HEK293 (cell line): ENCODE results near the gene EPS8.

Source experiments
- CTCF ChIA-PET: fragments of 350-600 bp; formaldehyde crosslinking; extraction: SDS; loops from one replicate; lab custom pipeline; 2021; ENCODE audit warnings: antibody characterized with exemption; lab: Yijun Ruan, JAX
- POLR2A ChIA-PET: fragments of 300-600 bp; formaldehyde crosslinking; extraction: SDS; loops from one replicate; lab custom pipeline; 2020; ENCODE audit warnings: antibody characterized with exemption, inconsistent platforms; lab: Yijun Ruan, JAX
- H3K27ac ChIP-seq: fragments of 200-500 bp; sonication (Bioruptor generic); 2 replicates; pipeline ENCODE4 v1.5.1; 2014; ENCODE audit warnings: low read depth, low read length, control low read depth, inconsistent platforms; ENCODE audit errors: extremely low read depth
- H3K36me3 ChIP-seq, 2 experiments: fragments of 200-500 bp in 1 of 2; sonication (Bioruptor generic) in 1 of 2; 1 replicate in 1 of 2; 2 replicates in 1 of 2; pipeline ENCODE4 v1.5.1; 2014 to 2017; ENCODE audit warnings: inconsistent platforms in 2 of 2, low read length in 2 of 2; ENCODE audit not compliant: control insufficient read depth in 2 of 2, insufficient read depth in 1 of 2
- H3K4me1 ChIP-seq: fragments of 200-500 bp; sonication (Bioruptor generic); 2 replicates; pipeline ENCODE4 v1.5.1; 2014; ENCODE audit warnings: mild to moderate bottlenecking, low read length, inconsistent platforms; ENCODE audit not compliant: control insufficient read depth, insufficient read depth
- H3K4me3 ChIP-seq: 2 replicates; pipeline ENCODE4 v1.5.1; 2011; ENCODE audit warnings: low read depth, mild to moderate bottlenecking, control low read depth, low read length, moderate library complexity
- H3K9me3 ChIP-seq: fragments of 200-500 bp; sonication (Bioruptor generic); 2 replicates; pipeline ENCODE4 v1.5.1; 2014; ENCODE audit warnings: low read depth, low read length, inconsistent platforms; ENCODE audit not compliant: control insufficient read depth, insufficient read depth
- PRDM1 ChIP-seq: fragments of 450-650 bp; formaldehyde crosslinking; IDR thresholded peaks from 2 replicates; pipeline ENCODE4; 2016; ENCODE audit warnings: missing biosample characterization, missing genetic modification characterization
- PRDM2 ChIP-seq: fragments of 450-650 bp; formaldehyde crosslinking; IDR thresholded peaks from 2 replicates; pipeline ENCODE4 v1.5.1; 2016; ENCODE audit warnings: missing biosample characterization, missing genetic modification characterization, borderline replicate concordance
- SALL2 ChIP-seq: fragments of 450-650 bp; formaldehyde crosslinking; IDR thresholded peaks from 2 replicates; pipeline ENCODE4 v1.5.0; 2017; ENCODE audit warnings: missing biosample characterization, mild to moderate bottlenecking, missing genetic modification characterization, borderline replicate concordance
- YY1 ChIP-seq: fragments of 450-650 bp; formaldehyde crosslinking; IDR thresholded peaks from 2 replicates; pipeline ENCODE4 v1.5.1; 2018; ENCODE audit warnings: missing biosample characterization, missing genetic modification characterization
- YY2 ChIP-seq: fragments of 450-650 bp; formaldehyde crosslinking; IDR thresholded peaks from 2 replicates; pipeline ENCODE4 v1.5.1; 2016; ENCODE audit warnings: missing biosample characterization, missing genetic modification characterization
- ZFHX2 ChIP-seq: fragments of 450-650 bp; formaldehyde crosslinking; conservative IDR thresholded peaks from 2 replicates; pipeline ENCODE4 v1.5.1; 2016; ENCODE audit warnings: missing biosample characterization, missing genetic modification characterization
- ZNF18 ChIP-seq: fragments of 450-650 bp; formaldehyde crosslinking; IDR thresholded peaks from 2 replicates; pipeline ENCODE4 v1.5.1; 2016; ENCODE audit warnings: missing biosample characterization, missing genetic modification characterization
- ZNF449 ChIP-seq: fragments of 450-650 bp; formaldehyde crosslinking; IDR thresholded peaks from 2 replicates; pipeline ENCODE4 v1.5.1; 2017; ENCODE audit warnings: missing biosample characterization, mild to moderate bottlenecking, missing genetic modification characterization, moderate library complexity
- ZNF48 ChIP-seq: fragments of 450-650 bp; formaldehyde crosslinking; IDR thresholded peaks from 2 replicates; pipeline ENCODE4 v1.5.1; 2016; ENCODE audit warnings: missing biosample characterization, missing genetic modification characterization
- ZNF518A ChIP-seq: fragments of 450-650 bp; formaldehyde crosslinking; conservative IDR thresholded peaks from 2 replicates; pipeline ENCODE4 v1.5.1; 2016; ENCODE audit warnings: low read depth, missing biosample characterization, missing genetic modification characterization
- ZNF561 ChIP-seq: fragments of 450-650 bp; IDR thresholded peaks from 2 replicates; pipeline ENCODE4 v1.5.1; 2018; ENCODE audit warnings: missing biosample characterization, missing genetic modification characterization, borderline replicate concordance
- ZNF580 ChIP-seq: fragments of 450-650 bp; formaldehyde crosslinking; IDR thresholded peaks from 2 replicates; pipeline ENCODE4 v1.5.1; 2016; ENCODE audit warnings: missing biosample characterization, missing genetic modification characterization
- ZNF629 ChIP-seq: fragments of 450-650 bp; formaldehyde crosslinking; IDR thresholded peaks from 2 replicates; pipeline ENCODE4 v1.5.1; 2017; ENCODE audit warnings: missing biosample characterization, missing genetic modification characterization
- ZNF692 ChIP-seq: fragments of 450-650 bp; formaldehyde crosslinking; IDR thresholded peaks from 2 replicates; pipeline ENCODE4 v1.5.1; 2016; ENCODE audit warnings: missing biosample characterization, missing genetic modification characterization
- ZNF777 ChIP-seq: fragments of 450-650 bp; formaldehyde crosslinking; IDR thresholded peaks from 2 replicates; pipeline ENCODE4 v1.5.1; 2017; ENCODE audit warnings: missing biosample characterization, missing genetic modification characterization, borderline replicate concordance
- ZNF843 ChIP-seq: fragments of 450-650 bp; formaldehyde crosslinking; IDR thresholded peaks from 2 replicates; pipeline ENCODE4 v1.5.1; 2016; ENCODE audit warnings: missing biosample characterization, missing genetic modification characterization

EPS8 gene

GRCh38 chr12:15591811-15592210 is 197.4 kb downstream of the EPS8 start:
- no peak for TF ChIP-seq ZNF48 (tag by site-specific recombination)
- TF ChIP-seq, all 188 proteins: peak for 0
- ChIA-PET POLR2A (no interaction called here), CTCF (interaction anchor here (0.6 to 4.8 kb wide), 5 partner anchors 22 to 265 kb away, joined by 3 to 78 read pairs (median 5); no protein-coding TSS in a partner anchor)
- H3K27ac ChIP-seq: no peak overlapping the region
- H3K4me3 ChIP-seq: no peak overlapping the region
- H3K9me3 ChIP-seq: no peaks in the 10 kb centered on the region
- H3K36me3 ChIP-seq: no peaks in the 10 kb centered on the region
- H3K4me1 ChIP-seq: no peaks in the 10 kb centered on the region

- Histone ChIP-seq H3K4me1 (no peaks in the 10 kb centered on the region), H3K36me3 (no peaks in the 10 kb centered on the region), H3K27ac (no peak overlapping the region), H3K9me3 (no peaks in the 10 kb centered on the region), H3K4me3 (peak overlapping the region; percentile 36)
- ChIA-PET POLR2A (no interaction called here), CTCF (interaction anchor here (0.5 to 4.8 kb wide), 33 partner anchors 10 to 332 kb away, joined by 3 to 78 read pairs (median 4); no protein-coding TSS in a partner anchor)
- TF ChIP-seq YY1 (tag by site-specific recombination): peak; percentile 90
- TF ChIP-seq ZNF692: no peak
- no peak for TF ChIP-seq SALL2
- TF ChIP-seq ZNF561 (tag by site-specific recombination): 0 out of 2 replicates have a peak, but pooled peaks have one; percentile 43
- TF ChIP-seq ZNF629 (tag by site-specific recombination): 0 out of 2 replicates have a peak, but pooled peaks have one; percentile 39
- TF ChIP-seq ZNF843 (tag by site-specific recombination): 0 out of 2 replicates have a peak, but pooled peaks have one; percentile 13
- no peak for TF ChIP-seq ZNF777
- no peak for TF ChIP-seq PRDM2
- TF ChIP-seq ZNF449 (tag by site-specific recombination): no peak
- TF ChIP-seq ZNF518A (tag by site-specific recombination): peak; percentile 37
- TF ChIP-seq ZFHX2: peak; percentile 83
- peak; percentile 92 for TF ChIP-seq PRDM1 (tag by site-specific recombination)
- no peak for TF ChIP-seq ZNF18
- TF ChIP-seq YY2 (tag by site-specific recombination): peak; percentile 71
- peak; percentile 47; the same call in 1 of the 2 replicates for TF ChIP-seq ZNF580
These were observed 198.9 kb downstream of the EPS8 start for GRCh38 chr12:15590180-15590826.
